Activated naive CD8-positive, alpha-beta T cell (primary cell): Measurements from ENCODE around the gene IQCE.

Source experiments
- H3K27ac Mint-ChIP-seq: one replicate; pipeline ENCODE4 v1.8.0; 2021; ENCODE audit warnings: mixed read lengths
- H3K27me3 Mint-ChIP-seq: one replicate; pipeline ENCODE4 v1.8.0; 2021; ENCODE audit warnings: mixed read lengths
- H3K36me3 Mint-ChIP-seq: one replicate; pipeline ENCODE4 v1.8.0; 2021; ENCODE audit warnings: mixed read lengths
- H3K4me1 Mint-ChIP-seq: one replicate; pipeline ENCODE4 v1.8.0; 2021; ENCODE audit warnings: low read depth, mixed read lengths
- H3K4me3 Mint-ChIP-seq: one replicate; pipeline ENCODE4 v1.8.0; 2021; ENCODE audit warnings: mild to moderate bottlenecking, mixed read lengths
- H3K9me3 Mint-ChIP-seq: one replicate; pipeline ENCODE4 v1.8.0; 2021; ENCODE audit warnings: low read depth, mixed read lengths

IQCE gene

GRCh38 chr7:2646680-2647571, 88.1 kb downstream of the IQCE start:
- H3K4me1 Mint-ChIP-seq, result peaks cover 18% of the 10 kb centered on the region
- H3K36me3 Mint-ChIP-seq, result no peaks in the 10 kb centered on the region
- H3K27ac Mint-ChIP-seq, result no peak overlapping the region
- H3K27me3 Mint-ChIP-seq, result no peaks in the 10 kb centered on the region
- H3K9me3 Mint-ChIP-seq, result no peaks in the 10 kb centered on the region
- no peak overlapping the region for H3K4me3 Mint-ChIP-seq

- Mint-ChIP-seq H3K4me3 (no peak overlapping the region), H3K27me3 (no peaks in the 10 kb centered on the region), H3K4me1 (peaks cover 18% of the 10 kb centered on the region), H3K36me3 (no peaks in the 10 kb centered on the region), H3K27ac (no peak overlapping the region), H3K9me3 (no peaks in the 10 kb centered on the region)
These were observed 88.9 kb downstream of the IQCE start for GRCh38 chr7:2647594-2648172.

- Mint-ChIP-seq H3K27me3 (no peaks in the 10 kb centered on the region), H3K9me3 (no peaks in the 10 kb centered on the region), H3K27ac (no peak overlapping the region), H3K4me3 (no peak overlapping the region), H3K36me3 (no peaks in the 10 kb centered on the region), H3K4me1 (peaks cover 15% of the 10 kb centered on the region)
These were observed 90.5 kb downstream of the IQCE start for GRCh38 chr7:2649139-2649838.

- H3K27me3 Mint-ChIP-seq, result no peaks in the 10 kb centered on the region
- peaks cover 9% of the 10 kb centered on the region for H3K4me1 Mint-ChIP-seq
- H3K36me3 Mint-ChIP-seq, result no peaks in the 10 kb centered on the region
- no peak overlapping the region for H3K4me3 Mint-ChIP-seq
- H3K9me3 Mint-ChIP-seq, result no peaks in the 10 kb centered on the region
- H3K27ac Mint-ChIP-seq, result no peak overlapping the region
These were observed 91.2 kb downstream of the IQCE start for GRCh38 chr7:2649991-2650390.

- no peak overlapping the region for H3K27ac Mint-ChIP-seq
- H3K9me3 Mint-ChIP-seq, result no peaks in the 10 kb centered on the region
- no peaks in the 10 kb centered on the region for H3K36me3 Mint-ChIP-seq
- no peaks in the 10 kb centered on the region for H3K27me3 Mint-ChIP-seq
- H3K4me3 Mint-ChIP-seq, result no peak overlapping the region
- H3K4me1 Mint-ChIP-seq, result peaks cover 4% of the 10 kb centered on the region
These were observed 91.7 kb downstream of the IQCE start for GRCh38 chr7:2650451-2650850.

- Mint-ChIP-seq H3K27me3 (no peaks in the 10 kb centered on the region), H3K27ac (no peak overlapping the region), H3K9me3 (no peaks in the 10 kb centered on the region), H3K4me1 (no peaks in the 10 kb centered on the region), H3K36me3 (no peaks in the 10 kb centered on the region), H3K4me3 (no peak overlapping the region)
These were observed 92.6 kb downstream of the IQCE start for GRCh38 chr7:2651336-2651735.

- peaks cover 1% of the 10 kb centered on the region for H3K36me3 Mint-ChIP-seq
- H3K4me3 Mint-ChIP-seq, result no peak overlapping the region
- no peaks in the 10 kb centered on the region for H3K27me3 Mint-ChIP-seq
- no peaks in the 10 kb centered on the region for H3K4me1 Mint-ChIP-seq
- no peaks in the 10 kb centered on the region for H3K9me3 Mint-ChIP-seq
- H3K27ac Mint-ChIP-seq, result no peak overlapping the region
These were observed 93.3 kb downstream of the IQCE start for GRCh38 chr7:2651847-2652735.

- Mint-ChIP-seq H3K4me3 (no peak overlapping the region), H3K4me1 (no peaks in the 10 kb centered on the region), H3K9me3 (no peaks in the 10 kb centered on the region), H3K27me3 (no peaks in the 10 kb centered on the region), H3K36me3 (peaks cover 3% of the 10 kb centered on the region), H3K27ac (no peak overlapping the region)
These were observed 93.9 kb downstream of the IQCE start for GRCh38 chr7:2652736-2653060.

- peaks cover 3% of the 10 kb centered on the region for H3K36me3 Mint-ChIP-seq
- no peak overlapping the region for H3K27ac Mint-ChIP-seq
- no peaks in the 10 kb centered on the region for H3K27me3 Mint-ChIP-seq
- H3K4me3 Mint-ChIP-seq, result no peak overlapping the region
- no peaks in the 10 kb centered on the region for H3K4me1 Mint-ChIP-seq
- no peaks in the 10 kb centered on the region for H3K9me3 Mint-ChIP-seq
These were observed 95.3 kb downstream of the IQCE start for GRCh38 chr7:2654059-2654458.

GRCh38 chr7:2655870-2656614, 97.3 kb downstream of the IQCE start:
- no peak overlapping the region for H3K4me3 Mint-ChIP-seq
- H3K36me3 Mint-ChIP-seq, result peaks cover 3% of the 10 kb centered on the region
- H3K27me3 Mint-ChIP-seq, result no peaks in the 10 kb centered on the region
- H3K9me3 Mint-ChIP-seq, result no peaks in the 10 kb centered on the region
- no peak overlapping the region for H3K27ac Mint-ChIP-seq
- no peaks in the 10 kb centered on the region for H3K4me1 Mint-ChIP-seq

GRCh38 chr7:2657208-2657607, 98.4 kb downstream of the IQCE start:
- no peaks in the 10 kb centered on the region for H3K27me3 Mint-ChIP-seq
- H3K36me3 Mint-ChIP-seq, result peaks cover 3% of the 10 kb centered on the region
- H3K4me1 Mint-ChIP-seq, result no peaks in the 10 kb centered on the region
- no peaks in the 10 kb centered on the region for H3K9me3 Mint-ChIP-seq
- H3K4me3 Mint-ChIP-seq, result no peak overlapping the region
- H3K27ac Mint-ChIP-seq, result no peak overlapping the region

- Mint-ChIP-seq H3K4me1 (no peaks in the 10 kb centered on the region), H3K36me3 (peaks cover 3% of the 10 kb centered on the region), H3K9me3 (no peaks in the 10 kb centered on the region), H3K4me3 (no peak overlapping the region), H3K27ac (no peak overlapping the region), H3K27me3 (no peaks in the 10 kb centered on the region)
These were observed 99.3 kb downstream of the IQCE start for GRCh38 chr7:2657920-2658671.

GRCh38 chr7:2658941-2659340, 100.2 kb downstream of the IQCE start:
- Mint-ChIP-seq H3K36me3 (peaks cover 3% of the 10 kb centered on the region), H3K4me1 (no peaks in the 10 kb centered on the region), H3K4me3 (no peak overlapping the region), H3K9me3 (no peaks in the 10 kb centered on the region), H3K27ac (no peak overlapping the region), H3K27me3 (no peaks in the 10 kb centered on the region)
